Caki2 (cell line): Measurements from ENCODE around the gene GRIK4. TPM values are rescaled to one million over a fixed set of nuclear protein-coding genes. Genes with fewer than 3 reads are reported as not detected.
A peak's percentile ranks its signal among the peaks of the same experiment; 100 is the strongest.

Source experiments
- DNase-seq: peaks from one replicate; pipeline ENCODE4 v3.0.0-alpha.2; 2015; ENCODE audit warnings: low read depth
- in situ Hi-C: cut with HindIII; loops from 2 replicates; pipeline ENCODE4 v1.10.0; 2016; ENCODE audit warnings: low sequenced_read_pairs, low pct_unique_long_range_greater_than_20kb, mixed read lengths
- total RNA-seq: library from RNA; depleted of rRNA; stranded (reverse); fragments of >200 nt; shearing (Covaris generic); gene quantifications from 2 replicates; pipeline ENCODE4 v1.2.3, GENCODE V29; 2014; ENCODE audit warnings: low replicate concordance

The GRIK4 gene
- total RNA-seq, 1 experiment from 2014 or later, result not detected

GRCh38 chr11:120667934-120668333 is 156.4 kb downstream of the GRIK4 start:
- DNase-seq, result no peak
- in situ Hi-C loops, result no loop called here

DNA sequence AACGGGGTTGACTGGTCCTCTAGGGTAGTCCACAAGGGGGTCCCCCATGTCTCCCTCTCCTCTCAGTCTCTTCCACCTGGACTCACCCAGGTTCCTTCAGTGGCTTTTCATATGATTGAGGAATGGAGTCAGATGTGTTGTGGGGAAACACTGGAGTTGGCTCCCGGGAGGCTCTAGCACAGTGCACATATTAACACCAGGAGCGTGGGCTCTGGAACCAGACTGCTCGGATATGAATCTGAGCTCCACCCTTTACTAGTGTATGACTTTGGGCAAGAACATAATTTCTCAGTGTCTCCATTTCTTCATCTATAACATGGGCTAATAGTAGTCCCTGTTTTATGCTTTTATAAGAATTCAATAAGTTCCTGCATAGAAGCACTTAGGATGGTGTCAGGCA is 157.0 kb downstream of the GRIK4 start:
- in situ Hi-C loops, result no loop called here
- DNase-seq, result no peak

GRCh38 chr11:120674542-120674941 is 163.0 kb downstream of the GRIK4 start:
- DNase-seq, result peak; percentile 41

DNA sequence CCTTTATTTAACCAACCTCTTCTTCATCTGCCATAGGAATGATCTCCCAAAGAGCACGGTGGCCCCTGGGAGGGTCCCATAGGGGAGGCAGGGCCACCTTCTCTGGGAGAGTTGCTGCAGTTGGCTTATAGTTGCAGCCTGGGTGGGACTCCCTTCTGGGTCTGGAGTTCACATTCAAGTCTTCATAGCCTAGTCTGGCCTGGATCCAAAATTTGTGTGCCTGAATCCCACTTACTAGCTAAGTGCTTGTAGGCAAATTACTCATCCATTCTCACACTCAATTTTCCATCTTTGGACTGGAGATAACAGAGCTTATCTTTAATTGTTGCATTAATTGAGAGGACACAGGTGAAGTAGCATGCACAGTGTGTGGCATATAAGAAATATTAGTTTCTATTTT is 163.6 kb downstream of the GRIK4 start:
- no peak for DNase-seq
- in situ Hi-C loops, result no loop called here

More at GRCh38 chr11:120674542-120674941, 163.0 kb downstream of the GRIK4 start:
- in situ Hi-C loops, result no loop called here

DNA sequence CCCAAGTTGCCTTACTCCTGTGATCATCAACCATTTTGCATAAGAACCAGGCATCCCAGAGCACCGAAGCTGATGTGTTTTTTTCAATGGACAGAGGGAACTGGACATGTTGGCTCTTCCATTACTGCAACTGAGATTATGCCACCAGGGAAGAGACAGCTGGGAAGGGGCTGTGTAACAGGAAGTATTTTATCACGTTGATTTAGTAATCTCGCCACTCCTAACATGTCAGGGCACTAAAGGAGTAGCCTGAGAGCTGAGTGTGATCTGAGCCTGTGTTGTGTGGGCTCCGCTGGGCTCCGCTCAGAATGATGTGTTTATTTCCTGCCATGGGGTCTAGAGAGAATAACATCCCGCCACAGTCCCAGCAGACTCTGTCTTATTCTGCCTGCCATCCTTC is 165.4 kb downstream of the GRIK4 start:
- in situ Hi-C loops, result no loop called here
- DNase-seq, result no peak

GRCh38 chr11:120680322-120680721 is 168.8 kb downstream of the GRIK4 start:
- no peak for DNase-seq
- in situ Hi-C loops, result no loop called here

DNA sequence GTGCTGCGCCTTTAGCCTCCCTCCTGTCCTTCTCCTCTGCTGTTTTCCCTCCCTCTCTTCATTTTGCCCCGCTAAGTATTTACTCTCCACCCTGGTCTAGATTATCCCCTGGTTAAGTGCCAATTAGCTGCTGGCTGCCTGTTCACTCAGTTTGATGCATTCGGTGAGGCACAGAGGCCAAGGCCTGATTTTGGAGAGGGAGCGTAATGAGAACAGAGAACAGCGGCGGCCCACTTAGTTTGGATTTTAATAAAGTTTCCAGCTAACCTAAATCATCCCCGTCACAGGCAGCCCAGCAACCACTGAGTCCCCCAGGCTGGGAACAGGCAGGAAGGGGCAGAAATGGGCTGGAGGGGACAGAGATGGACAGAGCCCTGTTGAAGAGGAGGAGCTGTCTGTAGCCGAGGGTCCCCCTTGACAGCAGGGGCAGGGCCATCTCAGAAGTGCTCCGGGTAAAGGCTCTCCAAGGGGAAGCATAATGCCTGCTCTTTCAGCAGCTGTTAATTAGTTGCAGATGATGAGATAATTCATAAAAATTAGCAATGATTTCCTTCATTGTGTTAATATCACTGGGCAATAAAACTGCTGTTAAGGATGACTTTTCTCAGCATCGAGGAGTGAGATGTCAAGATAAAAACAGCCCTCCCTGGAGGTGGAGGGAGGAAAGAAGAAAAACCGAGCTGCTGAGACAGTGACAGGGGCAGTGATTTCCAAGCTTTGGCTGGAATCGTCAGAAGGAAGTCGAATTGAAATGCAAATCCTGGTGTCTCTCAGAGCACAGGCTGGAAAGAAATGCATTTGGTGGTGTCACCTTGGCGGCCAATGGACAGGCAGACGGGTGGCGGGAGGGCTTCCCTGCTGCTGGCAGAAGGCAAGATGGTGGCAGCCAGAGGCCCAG is 170.1 kb downstream of the GRIK4 start:
- DNase-seq, result no peak
- in situ Hi-C loops, result no loop called here

GRCh38 chr11:120682332-120682649 is 170.7 kb downstream of the GRIK4 start:
- in situ Hi-C loops, result no loop called here
- DNase-seq, result no peak

- DNase-seq, result no peak
- in situ Hi-C loops, result no loop called here
Observed at GRCh38 chr11:120682866-120683265, 171.3 kb downstream of the GRIK4 start.

DNA sequence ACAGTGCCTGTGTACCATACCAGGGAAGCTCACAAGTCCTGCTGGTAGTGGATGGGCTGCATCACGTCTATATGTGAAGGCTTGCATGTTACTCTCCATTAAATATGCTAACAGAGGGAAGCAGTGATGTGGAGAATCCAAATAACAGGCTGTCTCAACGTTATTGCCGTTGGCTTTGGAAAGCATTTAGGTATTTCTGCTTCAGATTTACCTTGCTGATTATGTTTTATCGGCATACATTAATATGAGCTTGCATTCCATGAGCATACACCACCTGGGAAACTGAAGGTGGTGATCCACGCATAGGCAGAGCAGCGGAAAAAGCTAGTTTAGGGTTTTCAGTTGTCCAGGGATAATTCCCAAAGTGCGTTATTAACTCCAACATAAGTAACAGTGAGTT is 175.0 kb downstream of the GRIK4 start:
- DNase-seq, result no peak
- in situ Hi-C loops, result no loop called here

DNA sequence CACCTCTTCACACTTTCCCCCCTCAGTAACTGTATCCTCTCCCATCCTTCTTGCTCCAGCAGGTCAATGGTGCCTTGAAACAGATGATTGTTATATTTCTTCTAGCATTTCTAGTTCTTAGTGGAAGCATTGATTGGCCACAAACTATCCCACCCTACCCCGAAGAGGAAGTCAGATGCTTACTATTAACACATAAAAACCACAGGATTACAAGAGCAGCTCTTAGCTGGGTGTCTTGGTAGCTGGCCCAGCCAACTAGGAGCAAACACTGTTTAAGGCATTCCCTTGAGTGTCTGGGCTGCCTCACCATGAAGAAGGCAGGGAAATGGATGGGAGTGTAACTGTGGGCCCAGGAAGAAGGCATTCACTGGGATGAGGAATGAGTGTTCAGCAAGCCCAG is 176.6 kb downstream of the GRIK4 start:
- DNase-seq, result no peak
- in situ Hi-C loops, result no loop called here

DNA sequence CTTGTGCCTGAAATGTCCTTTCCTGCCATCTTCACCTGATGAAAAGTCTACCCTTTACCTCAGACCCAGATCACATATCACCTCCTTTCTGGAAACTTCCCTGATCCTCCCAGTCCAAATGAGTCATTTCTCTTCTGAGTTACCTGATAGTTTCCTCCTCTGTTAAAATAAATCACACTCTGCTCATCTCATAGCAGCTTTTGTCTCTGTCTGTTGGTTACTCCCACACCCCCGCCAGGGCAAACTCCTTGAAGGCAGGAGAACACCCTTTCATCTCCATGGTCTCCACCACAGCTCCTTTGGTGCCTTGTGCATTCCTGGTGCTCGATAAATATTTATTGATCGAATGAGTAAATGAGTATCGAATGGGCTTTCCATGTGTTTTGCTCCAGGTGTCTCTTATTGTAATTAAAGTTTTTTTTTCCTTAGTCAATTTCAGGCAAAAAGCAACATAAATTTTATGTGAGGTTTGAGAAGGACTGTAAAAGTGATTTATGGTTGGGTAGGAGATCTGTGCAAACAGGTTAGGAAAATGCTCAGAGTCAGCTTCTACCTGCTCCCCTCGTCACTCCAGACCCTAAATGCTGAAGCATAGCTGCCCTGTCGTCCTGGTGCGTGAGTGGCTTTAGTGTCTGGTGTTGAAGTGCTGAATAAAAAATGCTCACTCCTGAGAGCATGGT is 178.2 kb downstream of the GRIK4 start:
- in situ Hi-C loops, result no loop called here
- no peak for DNase-seq

- DNase-seq, result no peak
- in situ Hi-C loops, result no loop called here
Observed at GRCh38 chr11:120690406-120690805, 178.9 kb downstream of the GRIK4 start.

DNA sequence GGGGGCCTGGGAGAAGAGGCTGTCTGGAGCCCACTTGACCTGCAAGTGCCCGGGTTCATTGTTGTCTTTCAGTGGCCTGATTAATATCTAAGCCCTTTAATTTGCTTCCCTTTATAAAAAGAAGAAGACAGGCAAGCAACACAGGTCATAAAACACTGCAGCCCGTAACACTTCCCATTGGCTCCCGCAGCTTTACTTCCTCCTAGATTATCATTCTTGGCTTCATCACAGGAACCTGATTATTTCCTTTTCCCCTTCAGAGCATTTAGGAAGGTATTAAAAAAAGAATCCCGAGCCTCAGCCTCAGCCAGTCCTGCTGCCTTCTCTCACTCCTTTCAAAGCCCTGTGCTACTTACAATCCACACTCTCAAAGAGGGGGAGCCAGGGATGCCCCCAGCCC is 183.2 kb downstream of the GRIK4 start:
- no peak for DNase-seq
- in situ Hi-C loops, result no loop called here

GRCh38 chr11:120695426-120695825 is 183.9 kb downstream of the GRIK4 start:
- no peak for DNase-seq
- in situ Hi-C loops, result no loop called here

GRCh38 chr11:120695939-120696338 is 184.4 kb downstream of the GRIK4 start:
- in situ Hi-C loops, result no loop called here

GRCh38 chr11:120696597-120697218 is 185.2 kb downstream of the GRIK4 start:
- DNase-seq, result no peak
- in situ Hi-C loops, result no loop called here

More at GRCh38 chr11:120695939-120696338, 184.4 kb downstream of the GRIK4 start:
- no peak for DNase-seq

- DNase-seq, result no peak
- in situ Hi-C loops, result no loop called here
Observed at GRCh38 chr11:120698918-120699317, 187.4 kb downstream of the GRIK4 start.

DNA sequence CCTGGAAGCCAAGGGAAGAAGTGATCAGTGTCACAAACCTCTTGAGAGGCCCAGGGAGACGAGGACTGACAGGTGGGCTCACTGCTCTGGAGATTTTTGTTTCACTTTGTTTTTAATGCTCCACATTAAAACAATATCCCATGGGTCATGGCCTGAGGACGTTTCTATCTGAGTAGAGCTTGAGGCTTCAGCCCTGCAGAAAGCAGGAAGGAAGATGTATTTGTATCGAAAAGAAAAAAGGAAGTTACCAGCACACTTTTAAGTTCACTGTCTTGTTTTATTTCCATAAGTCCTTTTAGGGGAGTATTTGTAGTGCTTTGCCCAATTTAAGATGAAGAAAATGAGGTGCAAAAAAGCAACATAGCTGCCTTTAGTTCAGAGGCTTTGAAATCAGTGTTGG is 191.1 kb downstream of the GRIK4 start:
- DNase-seq, result no peak
- in situ Hi-C loops, result no loop called here
